GM19023 (cell line): ENCODE measurements around the gene HLA-DQA1.
"Not testable (repeated sequence)": the region's sequence is repeated elsewhere in the genome, so short reads cannot be mapped to it uniquely, and the experiment has no call there.

Experiments
- ATAC-seq: cut with Tn5 transposase; IDR thresholded peaks from one replicate; pipeline ENCODE4 v1.9.1; 2021; ENCODE audit warnings: mild to moderate bottlenecking, moderate library complexity; ENCODE audit not compliant: unreplicated experiment

Gene HLA-DQA1

GRCh38 chr6:32621372-32621771, 15.8 kb upstream of the HLA-DQA1 start:
- ATAC-seq = no peak

- ATAC-seq = peak; percentile 75
Measured at GRCh38 chr6:32622545-32623401, 14.4 kb upstream of the HLA-DQA1 start.

GRCh38 chr6:32623693-32624092, 13.5 kb upstream of the HLA-DQA1 start:
- ATAC-seq = no peak

GRCh38 chr6:32624565-32624964, 12.6 kb upstream of the HLA-DQA1 start:
- no peak for ATAC-seq

- ATAC-seq = no peak
Measured at GRCh38 chr6:32625137-32625536, 12.1 kb upstream of the HLA-DQA1 start.

- no peak for ATAC-seq
Measured at GRCh38 chr6:32627249-32627648, 10.0 kb upstream of the HLA-DQA1 start.

GRCh38 chr6:32627831-32628230, 9.4 kb upstream of the HLA-DQA1 start:
- no peak for ATAC-seq

- not testable (repeated sequence) for ATAC-seq
Measured at GRCh38 chr6:32629793-32630192, 7.4 kb upstream of the HLA-DQA1 start.

- no peak for ATAC-seq
Measured at GRCh38 chr6:32635526-32636123, 1.6 kb upstream of the HLA-DQA1 start.

GRCh38 chr6:32637883-32638282, 677 bp downstream of the HLA-DQA1 start:
- no peak for ATAC-seq

GRCh38 chr6:32638532-32639219, 1.5 kb downstream of the HLA-DQA1 start:
- no peak for ATAC-seq

GRCh38 chr6:32639440-32640394, 2.5 kb downstream of the HLA-DQA1 start:
- no peak for ATAC-seq

GRCh38 chr6:32641122-32641521, 3.9 kb downstream of the HLA-DQA1 start:
- no peak for ATAC-seq

GRCh38 chr6:32641785-32642719, 4.8 kb downstream of the HLA-DQA1 start:
- not testable (repeated sequence) for ATAC-seq

- ATAC-seq = no peak
Measured at GRCh38 chr6:32642720-32643106, 5.5 kb downstream of the HLA-DQA1 start.

GRCh38 chr6:32643904-32644303, 6.7 kb downstream of the HLA-DQA1 start:
- ATAC-seq = no peak

- no peak for ATAC-seq
Measured at GRCh38 chr6:32645047-32645703, 8.0 kb downstream of the HLA-DQA1 start.

GRCh38 chr6:32655203-32655710, 18.1 kb downstream of the HLA-DQA1 start:
- ATAC-seq = no peak

GRCh38 chr6:32657329-32657728, 20.1 kb downstream of the HLA-DQA1 start:
- not testable (repeated sequence) for ATAC-seq
